ENCODE measurements around the gene CSMD2.

CSMD2 gene

GRCh38 chr1:33706634-33707255 lies 458.3 kb downstream of the CSMD2 start:
- no peak for DNase-seq

GRCh38 chr1:33703464-33703863 lies 461.6 kb downstream of the CSMD2 start:
- no peak for DNase-seq

GRCh38 chr1:33698361-33699035 lies 466.5 kb downstream of the CSMD2 start:
- DNase-seq: no peak

GRCh38 chr1:33697816-33698215 lies 467.2 kb downstream of the CSMD2 start:
- no peak for DNase-seq

- no peak for DNase-seq
Observed at GRCh38 chr1:33696962-33697361, 468.1 kb downstream of the CSMD2 start.

GRCh38 chr1:33696311-33696710 lies 468.7 kb downstream of the CSMD2 start:
- DNase-seq: no peak

GRCh38 chr1:33692206-33693188 lies 472.5 kb downstream of the CSMD2 start:
- DNase-seq: no peak

GRCh38 chr1:33687000-33687399 lies 478.0 kb downstream of the CSMD2 start:
- DNase-seq: no peak

- no peak for DNase-seq
Observed at GRCh38 chr1:33686551-33686950, 478.5 kb downstream of the CSMD2 start.

GRCh38 chr1:33685256-33685655 lies 479.8 kb downstream of the CSMD2 start:
- no peak for DNase-seq

GRCh38 chr1:33684396-33685179 lies 480.4 kb downstream of the CSMD2 start:
- no peak for DNase-seq

- DNase-seq: no peak
Observed at GRCh38 chr1:33683913-33684312, 481.1 kb downstream of the CSMD2 start.

GRCh38 chr1:33682371-33682770 lies 482.7 kb downstream of the CSMD2 start:
- DNase-seq: no peak

- DNase-seq: no peak
Observed at GRCh38 chr1:33680281-33680840, 484.7 kb downstream of the CSMD2 start.

GRCh38 chr1:33670567-33670966 lies 494.5 kb downstream of the CSMD2 start:
- DNase-seq: no peak

- DNase-seq: no peak
Observed at GRCh38 chr1:33668695-33669094, 496.3 kb downstream of the CSMD2 start.

- DNase-seq: no peak
Observed at GRCh38 chr1:33667386-33668282, 497.4 kb downstream of the CSMD2 start.

GRCh38 chr1:33666616-33667015 lies 498.4 kb downstream of the CSMD2 start:
- DNase-seq: no peak

GRCh38 chr1:33661811-33662454 lies 503.1 kb downstream of the CSMD2 start:
- DNase-seq: no peak

- no peak for DNase-seq
Observed at GRCh38 chr1:33660956-33661355, 504.1 kb downstream of the CSMD2 start.

GRCh38 chr1:33660244-33660643 lies 504.8 kb downstream of the CSMD2 start:
- DNase-seq: no peak

Measured in NCI-H446 (cell line).